ENCODE data around the gene TOPORS.

GRCh38 chr9:32558408-32558934, 6.1 kb upstream of the TOPORS start:
- no peak for TF ChIP-seq CTCF (IDR thresholded peaks at IDR 0.05; ENCODE audit: insufficient read depth, low read length, poor library complexity, severe bottlenecking)
- TF ChIP-seq EZH2phosphoT487 (conservative IDR thresholded peaks at IDR 0.05; ENCODE audit: low read length) = no peak
